HAP-1 (cell line): Measurements from ENCODE around the gene OSBPL10.

ENCODE experiments used
- DNase-seq, 2 experiments: peaks; one replicate each; pipeline ENCODE4 v3.0.0-alpha.2; 2016 to 2020; ENCODE audit warnings: low spot score in 2 of 2
- H3K27me3 ChIP-seq: fragments of 250-450 bp; sonication (Bioruptor Pico); 2 replicates; pipeline ENCODE4 v1.5.1; 2020; ENCODE audit warnings: low read depth, mild to moderate bottlenecking, moderate library complexity
- H3K36me3 ChIP-seq: fragments of 250-450 bp; sonication (Bioruptor Pico); replicated peaks from 2 replicates; pipeline ENCODE4 v1.5.1; 2020; ENCODE audit warnings: mild to moderate bottlenecking
- H3K4me1 ChIP-seq: fragments of 250-450 bp; sonication (Bioruptor Pico); 2 replicates; pipeline ENCODE4 v1.5.1; 2020; ENCODE audit warnings: mild to moderate bottlenecking
- H3K4me3 ChIP-seq: fragments of 250-450 bp; sonication (Bioruptor Pico); 2 replicates; pipeline ENCODE4 v1.5.1; 2020; ENCODE audit warnings: mild to moderate bottlenecking, moderate library complexity
- H3K9me3 ChIP-seq: fragments of 250-450 bp; sonication (Bioruptor Pico); 2 replicates; pipeline ENCODE4 v1.5.1; 2020; ENCODE audit warnings: mild to moderate bottlenecking, moderate library complexity
- in situ Hi-C: fragments of 300-500 bp; cut with MboI; formaldehyde crosslinking; loops from 3 replicates; pipeline ENCODE4 v1.14.3; 2020; ENCODE audit warnings: low sequenced_read_pairs, inconsistent platforms, mixed read lengths

The OSBPL10 gene

DNA sequence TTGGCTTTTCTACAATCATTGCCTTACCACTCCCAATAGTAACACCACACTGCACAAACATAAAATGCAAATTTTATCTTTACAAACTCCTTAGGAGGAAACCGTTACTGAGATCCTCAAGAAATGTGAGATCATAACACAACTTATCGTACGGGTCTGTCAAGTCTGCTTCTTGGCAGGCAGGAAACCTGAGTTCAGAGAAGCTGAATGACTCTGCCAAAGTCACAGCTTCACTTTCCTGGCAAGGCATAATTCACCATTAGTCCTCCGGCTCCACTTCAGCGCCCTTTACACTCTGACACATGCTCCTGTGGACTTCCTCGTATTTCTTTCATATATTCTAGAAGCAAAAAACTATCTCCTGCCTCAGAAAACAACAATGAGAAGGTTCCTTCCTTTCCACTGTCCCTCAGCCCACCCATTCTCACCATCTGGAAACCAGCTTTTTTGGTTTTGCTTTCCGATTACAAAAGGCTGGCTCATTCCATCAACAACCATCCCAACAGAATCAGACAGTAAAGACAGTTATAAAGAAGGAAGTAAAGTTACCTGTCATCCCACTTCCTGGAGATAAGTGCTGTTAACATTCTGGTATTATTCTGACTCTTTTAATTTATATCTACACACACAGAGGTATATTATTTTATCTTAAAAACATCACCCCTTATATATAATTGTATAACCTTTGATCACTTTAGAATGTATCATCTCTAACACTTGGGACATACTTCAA is 225.0 kb downstream of the OSBPL10 start:
- Histone ChIP-seq H3K4me1 (no peaks in the 10 kb centered on the region), H3K27me3 (no peaks in the 10 kb centered on the region), H3K36me3 (no peaks in the 10 kb centered on the region), H3K9me3 (peaks cover 5% of the 10 kb centered on the region; the same call in 1 of the 2 replicates), H3K4me3 (no peak overlapping the region)
- in situ Hi-C loops, result no loop called here
- DNase-seq, result no peak

DNA sequence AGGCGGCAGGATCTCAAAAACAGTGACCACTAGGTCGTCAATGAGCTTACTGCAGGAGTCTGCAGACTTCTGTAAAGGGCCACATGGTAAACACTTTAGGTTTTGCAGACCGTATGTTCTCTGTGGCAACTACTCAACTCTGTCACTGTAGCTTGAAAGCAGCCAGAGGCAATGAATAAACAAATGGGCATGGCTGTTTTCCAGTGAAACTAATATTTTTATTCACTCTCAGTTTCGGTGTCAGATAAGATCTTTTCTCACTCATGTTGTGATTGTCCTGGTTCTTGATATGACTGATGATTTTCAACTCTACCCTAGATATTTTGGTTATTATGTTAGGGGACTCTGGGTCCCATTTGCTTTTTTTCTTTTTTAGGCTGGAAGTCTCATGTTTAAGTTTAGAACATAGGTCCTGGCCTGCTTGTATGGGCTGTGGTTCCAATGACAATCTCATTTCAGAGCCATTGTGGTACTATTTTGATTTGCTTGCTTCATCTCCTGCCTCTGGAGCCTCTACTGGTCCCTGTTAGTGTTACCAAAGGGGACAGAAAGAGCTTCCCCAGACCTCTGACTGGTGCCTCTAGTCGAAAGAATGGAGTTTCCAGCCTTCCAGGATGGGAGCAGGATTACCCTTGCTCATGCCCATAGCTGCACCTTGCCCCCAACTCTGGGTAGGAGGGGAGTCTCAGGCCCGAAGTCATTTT is 226.3 kb downstream of the OSBPL10 start:
- no peaks in the 10 kb centered on the region for H3K36me3 ChIP-seq
- no peak for DNase-seq
- no peaks in the 10 kb centered on the region for H3K27me3 ChIP-seq
- in situ Hi-C loops, result no loop called here
- peaks cover 5% of the 10 kb centered on the region; the same call in 1 of the 2 replicates for H3K9me3 ChIP-seq
- H3K4me3 ChIP-seq, result no peak overlapping the region
- H3K4me1 ChIP-seq, result no peaks in the 10 kb centered on the region

DNA sequence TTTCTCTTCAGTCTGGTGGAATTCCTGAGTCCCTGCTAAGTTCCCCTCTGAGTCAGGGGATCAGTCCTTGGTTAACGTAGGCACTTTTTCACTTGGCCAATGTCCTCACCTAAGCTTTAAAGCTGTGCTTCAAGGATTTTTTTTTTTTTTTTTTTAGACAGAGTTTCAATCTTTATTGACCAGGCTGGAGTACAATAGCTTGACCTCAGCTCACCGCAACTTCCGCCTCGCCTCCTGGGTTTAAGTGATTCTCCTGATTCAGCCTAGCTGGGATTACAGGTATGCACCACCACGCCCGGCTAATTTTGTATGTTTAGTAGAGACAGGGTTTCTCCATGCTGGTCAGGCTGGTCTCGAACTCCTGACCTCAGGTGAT is 228.0 kb downstream of the OSBPL10 start:
- no peaks in the 10 kb centered on the region for H3K4me1 ChIP-seq
- in situ Hi-C loops, result no loop called here
- peaks cover 5% of the 10 kb centered on the region; the same call in 1 of the 2 replicates for H3K9me3 ChIP-seq
- DNase-seq, result no peak
- no peak overlapping the region for H3K4me3 ChIP-seq
- H3K36me3 ChIP-seq, result no peaks in the 10 kb centered on the region
- H3K27me3 ChIP-seq, result no peaks in the 10 kb centered on the region

DNA sequence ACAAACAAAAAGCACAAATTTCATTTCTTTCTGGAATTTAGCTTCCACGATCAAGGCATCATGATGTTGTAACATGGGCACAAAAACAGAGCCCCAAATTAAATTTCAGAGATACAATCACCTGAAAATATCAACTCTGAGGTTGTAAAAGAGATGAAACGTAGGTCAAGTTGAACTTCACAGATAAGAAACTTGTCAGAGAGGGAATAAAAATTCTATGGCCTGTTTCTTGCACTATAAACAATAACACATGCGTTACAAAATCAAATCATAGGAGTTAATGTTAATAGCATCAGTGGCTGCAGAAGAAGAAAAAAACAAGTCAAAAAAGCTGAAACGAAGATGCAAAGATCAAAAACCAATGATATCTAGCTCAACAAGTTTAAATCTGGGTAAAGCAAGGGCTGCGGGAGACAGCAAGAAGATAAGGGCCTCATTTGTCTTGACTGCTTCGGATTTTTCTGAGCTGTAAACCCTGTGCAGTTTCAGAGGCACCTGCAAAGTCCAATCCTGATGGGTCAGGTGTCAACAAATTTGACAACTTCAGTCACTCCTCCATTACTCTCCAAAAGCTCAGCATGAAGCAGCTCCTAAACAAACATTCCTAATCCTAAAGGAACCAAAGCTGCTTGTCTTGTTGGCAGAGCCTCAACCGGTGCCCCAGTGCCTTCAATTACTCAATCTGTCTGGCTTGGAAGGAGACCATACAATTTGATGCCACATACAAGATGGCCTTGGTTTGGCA is 228.6 kb downstream of the OSBPL10 start:
- Histone ChIP-seq H3K9me3 (peaks cover 5% of the 10 kb centered on the region; the same call in 1 of the 2 replicates), H3K4me1 (no peaks in the 10 kb centered on the region), H3K4me3 (no peak overlapping the region), H3K27me3 (no peaks in the 10 kb centered on the region), H3K36me3 (no peaks in the 10 kb centered on the region)
- in situ Hi-C loops, result no loop called here
- no peak for DNase-seq

DNA sequence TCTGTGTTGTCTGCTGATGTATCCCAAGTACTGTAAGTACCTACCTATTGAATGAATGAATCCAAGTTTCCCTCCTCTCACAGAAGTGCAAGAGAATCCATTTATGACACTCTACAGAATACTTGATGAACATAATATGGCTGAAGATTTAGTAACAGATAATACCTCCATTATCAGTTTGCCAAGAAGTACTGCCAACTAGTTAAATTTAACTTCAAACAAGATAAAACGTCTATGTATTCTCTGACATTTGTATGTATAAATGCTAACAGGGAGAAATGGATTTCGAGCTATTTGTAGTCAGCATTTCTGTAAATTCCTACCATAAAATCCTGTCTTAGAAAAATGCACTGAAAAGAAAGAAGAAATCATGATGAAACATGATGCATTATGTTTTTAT is 230.7 kb downstream of the OSBPL10 start:
- in situ Hi-C loops, result no loop called here
- Histone ChIP-seq H3K36me3 (no peaks in the 10 kb centered on the region), H3K4me3 (no peak overlapping the region), H3K27me3 (no peaks in the 10 kb centered on the region), H3K9me3 (no peaks in the 10 kb centered on the region; the same call in 1 of the 2 replicates), H3K4me1 (no peaks in the 10 kb centered on the region)
- DNase-seq, result no peak

DNA sequence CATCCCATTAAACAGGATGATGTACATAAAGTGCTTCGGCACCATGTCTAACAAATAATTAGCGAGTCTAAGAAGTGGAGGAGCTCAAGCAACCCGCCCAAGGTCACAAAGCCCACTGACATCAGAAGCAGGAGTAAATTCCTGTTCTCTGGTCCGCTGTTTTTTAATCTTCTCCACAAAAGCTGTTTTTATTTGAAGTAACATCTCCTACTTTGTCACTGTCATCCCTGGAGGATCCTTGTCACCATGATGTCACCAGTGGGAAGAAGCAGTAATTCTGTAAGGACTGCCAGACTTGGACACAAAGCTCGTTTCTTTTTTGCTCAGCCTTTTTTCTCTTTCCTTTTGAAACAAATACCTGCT is 232.1 kb downstream of the OSBPL10 start:
- Histone ChIP-seq H3K9me3 (no peaks in the 10 kb centered on the region; the same call in 1 of the 2 replicates), H3K27me3 (no peaks in the 10 kb centered on the region), H3K4me3 (no peak overlapping the region), H3K36me3 (no peaks in the 10 kb centered on the region), H3K4me1 (no peaks in the 10 kb centered on the region)
- in situ Hi-C loops, result no loop called here
- DNase-seq, result no peak

DNA sequence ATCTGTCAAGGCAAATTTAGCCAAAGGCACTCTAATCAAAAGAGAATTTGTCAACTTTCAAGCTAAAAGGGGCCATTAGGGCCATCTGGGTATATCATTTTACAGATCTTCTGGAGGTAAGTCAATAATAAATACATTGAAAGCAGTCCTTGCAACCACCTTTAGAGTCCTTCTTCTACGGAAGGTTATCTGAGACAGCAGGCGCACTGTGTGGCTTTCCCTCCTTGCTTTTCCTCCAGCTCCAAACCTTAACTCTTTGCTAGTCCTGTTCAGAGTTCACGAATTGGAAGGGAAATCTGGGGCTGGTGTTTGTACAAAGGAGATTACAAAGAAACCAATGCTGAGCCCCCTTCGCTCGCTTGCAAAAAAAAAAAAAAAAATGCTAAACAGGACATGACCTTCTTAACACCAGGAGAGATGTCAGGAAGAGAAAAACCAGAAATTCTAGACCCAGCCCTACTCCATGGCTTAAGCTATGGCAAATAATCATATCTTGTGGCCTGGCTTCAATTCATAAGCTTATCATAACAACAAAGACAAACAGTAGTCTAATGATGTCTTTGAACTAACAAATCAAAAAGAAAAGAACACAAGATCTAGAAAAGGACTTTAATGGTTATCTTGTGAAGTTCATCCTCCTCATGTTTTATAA is 232.7 kb downstream of the OSBPL10 start:
- H3K4me1 ChIP-seq, result no peaks in the 10 kb centered on the region
- H3K9me3 ChIP-seq, result no peaks in the 10 kb centered on the region; the same call in 1 of the 2 replicates
- no peak overlapping the region for H3K4me3 ChIP-seq
- H3K27me3 ChIP-seq, result no peaks in the 10 kb centered on the region
- no peaks in the 10 kb centered on the region for H3K36me3 ChIP-seq
- no peak for DNase-seq
- in situ Hi-C loops, result no loop called here

DNA sequence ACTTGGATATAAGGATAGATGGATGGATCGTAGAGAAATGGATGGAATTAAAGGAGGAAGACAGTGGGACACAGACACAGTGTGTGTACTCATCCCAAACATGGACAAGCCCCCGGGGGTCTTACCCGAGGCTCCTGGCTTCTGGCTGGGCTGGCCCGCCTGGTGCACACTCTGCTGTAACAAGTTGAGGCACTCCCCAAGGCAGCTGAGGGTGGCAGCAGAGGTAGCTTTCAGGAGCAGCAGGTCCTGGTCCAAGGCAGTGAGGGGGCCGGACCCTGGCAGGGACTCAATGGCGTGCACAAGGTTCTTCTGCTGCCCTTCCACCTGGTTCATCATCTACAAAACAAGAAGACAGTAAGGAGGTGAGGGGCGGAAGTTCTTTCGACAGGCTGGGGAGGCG is 233.3 kb downstream of the OSBPL10 start:
- in situ Hi-C loops, result no loop called here
- no peak for DNase-seq
- Histone ChIP-seq H3K4me3 (no peak overlapping the region), H3K4me1 (no peaks in the 10 kb centered on the region), H3K9me3 (no peaks in the 10 kb centered on the region), H3K36me3 (no peaks in the 10 kb centered on the region), H3K27me3 (no peaks in the 10 kb centered on the region)

DNA sequence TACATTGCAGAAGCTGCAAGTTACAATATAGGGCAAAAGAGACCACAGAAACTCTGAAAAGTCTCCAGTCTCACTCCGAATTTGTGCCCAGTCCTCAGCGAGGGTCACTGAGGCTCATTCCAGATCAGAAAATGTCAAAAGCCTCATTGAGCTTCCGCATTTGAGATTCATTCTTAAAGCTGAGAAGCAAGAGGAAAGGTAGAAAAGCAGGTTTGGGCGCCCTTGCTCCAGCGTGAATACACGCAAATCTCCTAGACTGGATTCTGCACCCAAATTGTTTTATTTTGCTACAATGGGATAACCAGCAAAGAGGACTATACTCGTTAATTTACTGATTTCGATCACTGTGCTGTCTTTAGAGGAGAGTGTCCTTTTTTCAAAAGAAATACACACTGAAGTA is 236.1 kb downstream of the OSBPL10 start:
- H3K4me1 ChIP-seq, result no peaks in the 10 kb centered on the region; the same call in 1 of the 2 replicates
- no peaks in the 10 kb centered on the region for H3K27me3 ChIP-seq
- no peaks in the 10 kb centered on the region for H3K36me3 ChIP-seq
- no peaks in the 10 kb centered on the region for H3K9me3 ChIP-seq
- H3K4me3 ChIP-seq, result no peak overlapping the region
- no peak for DNase-seq
- in situ Hi-C loops, result no loop called here

DNA sequence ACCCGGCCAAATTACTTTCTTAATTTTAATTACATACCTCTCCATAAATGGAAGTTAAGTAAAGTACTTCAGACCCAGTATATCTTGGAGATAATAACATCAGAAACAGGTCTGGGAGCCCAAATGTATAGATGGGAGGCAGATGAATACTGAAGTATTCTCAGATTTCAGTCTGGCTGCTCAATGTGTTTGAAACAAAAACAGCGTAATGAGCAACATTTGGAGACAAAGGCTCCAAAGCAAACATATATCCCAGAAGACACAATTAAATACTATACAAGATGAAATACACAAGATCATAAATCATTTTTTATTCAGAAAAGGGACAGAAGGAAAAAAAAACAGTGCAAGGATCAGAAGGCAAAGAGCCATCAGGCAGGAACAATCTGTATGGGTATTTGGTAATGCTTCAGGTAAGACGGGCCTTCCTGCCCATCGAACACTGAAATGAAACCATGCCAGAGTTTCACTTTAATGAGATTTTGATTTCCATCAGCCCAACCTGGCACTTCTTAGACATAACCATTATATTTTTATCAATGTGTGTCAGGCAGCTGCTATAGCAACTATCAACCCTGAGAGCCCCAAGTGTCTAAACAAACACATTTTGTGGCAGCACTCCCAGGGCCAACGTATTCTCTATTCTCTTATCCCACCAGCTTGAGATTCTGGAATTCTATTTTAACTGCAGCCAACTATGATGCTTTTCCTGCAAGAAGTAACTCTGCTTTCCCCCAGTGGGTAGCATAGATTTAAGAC is 237.6 kb downstream of the OSBPL10 start:
- no peak for DNase-seq
- no peaks in the 10 kb centered on the region; the same call in 1 of the 2 replicates for H3K4me1 ChIP-seq
- H3K9me3 ChIP-seq, result no peaks in the 10 kb centered on the region
- no peaks in the 10 kb centered on the region for H3K36me3 ChIP-seq
- H3K27me3 ChIP-seq, result no peaks in the 10 kb centered on the region
- H3K4me3 ChIP-seq, result no peak overlapping the region
- in situ Hi-C loops, result no loop called here

DNA sequence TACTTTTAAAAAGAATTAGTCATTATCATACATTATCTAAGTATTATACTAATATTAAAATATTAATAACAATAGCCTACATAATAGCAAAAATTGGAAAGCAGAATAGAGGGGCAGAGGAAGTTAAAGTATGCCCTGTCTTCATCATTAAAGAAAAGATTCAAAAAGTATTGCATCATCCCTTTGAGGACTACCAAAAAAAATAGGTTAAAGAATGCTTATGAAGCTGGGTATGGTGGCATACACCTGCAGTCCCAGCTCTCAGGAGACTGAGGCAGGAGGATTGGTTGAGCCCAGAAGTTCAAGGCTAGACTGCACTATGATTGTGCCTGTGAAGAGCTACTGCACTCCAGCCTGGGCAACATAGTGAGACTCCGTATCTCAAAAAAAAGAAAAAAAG is 240.7 kb downstream of the OSBPL10 start:
- no peak for DNase-seq
- no peaks in the 10 kb centered on the region for H3K36me3 ChIP-seq
- H3K4me1 ChIP-seq, result no peaks in the 10 kb centered on the region; the same call in 1 of the 2 replicates
- H3K4me3 ChIP-seq, result no peak overlapping the region
- H3K9me3 ChIP-seq, result no peaks in the 10 kb centered on the region
- H3K27me3 ChIP-seq, result no peaks in the 10 kb centered on the region
- in situ Hi-C loops, result no loop called here

DNA sequence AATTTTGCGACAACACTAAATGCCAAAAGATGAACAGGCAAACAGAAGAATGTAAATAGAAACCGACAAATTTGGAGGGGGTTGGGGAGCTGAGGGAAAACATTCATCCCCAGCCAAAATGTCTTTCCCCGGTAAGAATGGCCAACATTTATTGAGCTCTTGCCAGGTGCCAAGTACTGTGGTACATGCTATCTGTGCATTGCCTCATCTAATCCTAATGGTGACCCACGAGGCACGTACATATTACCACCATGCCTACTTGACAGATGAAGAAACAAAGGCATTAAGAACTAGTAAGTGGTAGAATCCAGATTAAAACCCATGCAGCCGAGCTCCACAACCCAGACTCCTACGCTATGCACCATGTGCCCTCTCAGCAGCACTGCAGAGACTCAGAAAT is 242.7 kb downstream of the OSBPL10 start:
- H3K4me3 ChIP-seq, result no peak overlapping the region
- no peaks in the 10 kb centered on the region for H3K36me3 ChIP-seq
- in situ Hi-C loops, result no loop called here
- no peak for DNase-seq
- H3K4me1 ChIP-seq, result no peaks in the 10 kb centered on the region; the same call in 1 of the 2 replicates
- H3K27me3 ChIP-seq, result no peaks in the 10 kb centered on the region
- no peaks in the 10 kb centered on the region for H3K9me3 ChIP-seq

DNA sequence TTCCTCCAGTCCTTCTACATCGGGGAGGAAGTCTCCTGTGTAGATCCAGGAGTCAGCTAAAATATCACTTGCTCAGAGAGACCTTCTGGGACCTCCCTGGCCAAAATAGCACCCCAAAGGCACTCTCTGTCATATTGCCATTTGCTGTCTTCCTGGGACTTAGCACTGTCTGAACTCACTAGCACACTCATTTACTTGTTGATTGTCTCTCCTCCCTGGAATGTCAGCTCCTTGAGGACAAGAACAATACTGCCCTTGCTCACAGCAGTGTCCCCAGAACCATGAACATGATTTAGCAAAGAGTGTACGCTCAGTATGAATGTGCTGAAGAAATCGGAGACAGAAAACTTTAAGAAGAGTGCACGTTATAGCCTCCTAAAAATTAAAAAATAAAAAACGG is 245.4 kb downstream of the OSBPL10 start:
- in situ Hi-C loops, result no loop called here
- H3K36me3 ChIP-seq, result no peaks in the 10 kb centered on the region
- H3K9me3 ChIP-seq, result no peaks in the 10 kb centered on the region
- no peaks in the 10 kb centered on the region for H3K27me3 ChIP-seq
- no peak overlapping the region for H3K4me3 ChIP-seq
- no peak for DNase-seq
- H3K4me1 ChIP-seq, result no peaks in the 10 kb centered on the region
